ENCODE measurements around the gene ID2.

DNA sequence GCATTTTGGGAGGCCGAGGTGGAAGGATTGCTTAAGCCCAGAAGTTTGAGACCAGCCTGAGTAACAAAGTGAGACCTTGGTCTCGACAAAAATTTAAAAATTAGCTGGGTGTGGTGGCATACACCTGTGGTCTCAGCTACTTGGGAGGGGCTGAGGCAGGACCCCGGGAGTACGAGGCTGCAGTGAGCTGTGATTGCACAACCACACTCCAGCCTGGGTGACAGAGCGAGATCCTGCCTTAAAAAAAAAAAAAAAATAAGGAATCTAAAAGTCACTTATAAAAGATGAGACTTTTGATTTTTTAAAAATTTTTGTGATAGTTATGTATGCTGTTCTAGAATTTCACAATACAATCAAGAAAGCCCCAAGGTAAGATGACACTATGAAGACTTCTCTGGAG lies 33.1 kb downstream of the ID2 start:
- TF ChIP-seq NFIC (IDR thresholded peaks at IDR 0.05; ENCODE audit: low read depth, low read length), result no peak
- no peak for TF ChIP-seq POLR2A (IDR thresholded peaks at IDR 0.05; ENCODE audit: low read depth, low read length)
- TF ChIP-seq, protein P1, sequence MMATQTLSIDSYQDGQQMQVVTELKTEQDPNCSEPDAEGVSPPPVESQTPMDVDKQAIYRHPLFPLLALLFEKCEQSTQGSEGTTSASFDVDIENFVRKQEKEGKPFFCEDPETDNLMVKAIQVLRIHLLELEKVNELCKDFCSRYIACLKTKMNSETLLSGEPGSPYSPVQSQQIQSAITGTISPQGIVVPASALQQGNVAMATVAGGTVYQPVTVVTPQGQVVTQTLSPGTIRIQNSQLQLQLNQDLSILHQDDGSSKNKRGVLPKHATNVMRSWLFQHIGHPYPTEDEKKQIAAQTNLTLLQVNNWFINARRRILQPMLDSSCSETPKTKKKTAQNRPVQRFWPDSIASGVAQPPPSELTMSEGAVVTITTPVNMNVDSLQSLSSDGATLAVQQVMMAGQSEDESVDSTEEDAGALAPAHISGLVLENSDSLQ (IDR thresholded peaks at IDR 0.05), result no peak

All from GM12878 (cell line).